ENCODE measurements around the gene ELMO1. TPM values are rescaled to one million over a fixed set of nuclear protein-coding genes. Genes with fewer than 3 reads are reported as not detected.

Gene ELMO1
- total and polyA plus RNA-seq, 10 of the 15 experiments (the other 5 are each of a cell fraction or from before 2014, with no cell fraction given): 22.6 to 85.9 (median 56.6) TPM

GRCh38 chr7:37110660-37111424 lies 337.8 kb downstream of the ELMO1 start:
- SMC1A ChIA-PET (ENCODE audit: uncharacterized antibody, unreplicated experiment): no interaction called here

More at GRCh38 chr7:37110660-37111424, 337.8 kb downstream of the ELMO1 start:
- no peak for FAIRE-seq
- no TSS peak for BruUV-seq (replicated peaks)
- intact Hi-C loops (cut with micrococcal nuclease; ENCODE audit: unreplicated experiment) (no loop called here), in situ Hi-C loops (cut with MboI) (no loop called here)
- POLR2A ChIA-PET: no interaction called here
- Histone ChIP-seq H4K20me1 (ENCODE audit: control insufficient read depth, insufficient read depth) (no peaks in the 10 kb centered on the region), H3K36me3 (ENCODE audit: control insufficient read depth in 2 of 2, insufficient read depth in 2 of 2, low read length in 1 of 2) (peaks cover 0 to 2% of the 10 kb centered on the region in 2 experiments; a peak in 2 of 4 replicates), H3K4me1 (ENCODE audit: control insufficient read depth, insufficient read depth, low read length) (peaks cover 5% of the 10 kb centered on the region), H3K27ac (ENCODE audit: control insufficient read depth, insufficient read depth) (no peak overlapping the region), H3K79me2 (ENCODE audit: control insufficient read depth, insufficient read depth, low read length) (no peaks in the 10 kb centered on the region), H3K27me3 (replicated peaks in 1 of 2; ENCODE audit: control insufficient read depth in 2 of 2, insufficient read depth in 2 of 2, low read length in 1 of 2) (no peaks in the 10 kb centered on the region), H3K9me3 (replicated peaks; ENCODE audit: control insufficient read depth, insufficient read depth, low read length) (no peaks in the 10 kb centered on the region), H3K4me3 (no peak overlapping the region), H3K4me2 (ENCODE audit: control insufficient read depth, insufficient read depth) (no peak overlapping the region), H3K9ac (ENCODE audit: control insufficient read depth, insufficient read depth, low read length) (no peak overlapping the region), H2AFZ (ENCODE audit: control insufficient read depth, low read depth, low read length) (no peak overlapping the region)
- WGBS (ENCODE audit: insufficient coverage, insufficient replicate concordance, low lambda C conversion rate, missing lambda C conversion rate): 95% methylated on average over 5 of the region's 5 CpGs
- ATAC-seq: no peak
- RAD21 ChIA-PET (ENCODE audit: unreplicated experiment): interaction anchor here (1.2 kb wide), 1 partner anchor 71 kb away, joined by 3 read pairs; no protein-coding TSS in a partner anchor
- CTCF ChIA-PET: interaction anchor here (1.6 kb wide), 1 partner anchor 149 kb away, joined by 4 read pairs; no protein-coding TSS in a partner anchor
- TF ChIP-seq STAT3 (IDR thresholded peaks at IDR 0.05; ENCODE audit: low read depth, low read length) (no peak), MTA2 (IDR thresholded peaks at IDR 0.05; ENCODE audit: low read depth) (no peak), IRF4 (IDR thresholded peaks at IDR 0.05; ENCODE audit: low read depth, low read length) (no peak), KLF5 (IDR thresholded peaks at IDR 0.05; ENCODE audit: partially characterized antibody) (no peak), SMAD1 (IDR thresholded peaks at IDR 0.05; ENCODE audit: low read depth, partially characterized antibody) (no peak), PAX5 (IDR thresholded peaks at IDR 0.05; ENCODE audit: borderline replicate concordance, low read depth, low read length) (no peak), ATF7 (IDR thresholded peaks at IDR 0.05; ENCODE audit: low read depth) (no peak), HCFC1 (IDR thresholded peaks at IDR 0.05; ENCODE audit: low read length) (no peak), BMI1 (IDR thresholded peaks at IDR 0.05; ENCODE audit: borderline replicate concordance) (no peak)
- TF ChIP-seq, protein P1, sequence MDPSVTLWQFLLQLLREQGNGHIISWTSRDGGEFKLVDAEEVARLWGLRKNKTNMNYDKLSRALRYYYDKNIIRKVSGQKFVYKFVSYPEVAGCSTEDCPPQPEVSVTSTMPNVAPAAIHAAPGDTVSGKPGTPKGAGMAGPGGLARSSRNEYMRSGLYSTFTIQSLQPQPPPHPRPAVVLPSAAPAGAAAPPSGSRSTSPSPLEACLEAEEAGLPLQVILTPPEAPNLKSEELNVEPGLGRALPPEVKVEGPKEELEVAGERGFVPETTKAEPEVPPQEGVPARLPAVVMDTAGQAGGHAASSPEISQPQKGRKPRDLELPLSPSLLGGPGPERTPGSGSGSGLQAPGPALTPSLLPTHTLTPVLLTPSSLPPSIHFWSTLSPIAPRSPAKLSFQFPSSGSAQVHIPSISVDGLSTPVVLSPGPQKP (IDR thresholded peaks at IDR 0.05; ENCODE audit: low read depth, low read length): no peak
- TF ChIP-seq, protein P2, sequence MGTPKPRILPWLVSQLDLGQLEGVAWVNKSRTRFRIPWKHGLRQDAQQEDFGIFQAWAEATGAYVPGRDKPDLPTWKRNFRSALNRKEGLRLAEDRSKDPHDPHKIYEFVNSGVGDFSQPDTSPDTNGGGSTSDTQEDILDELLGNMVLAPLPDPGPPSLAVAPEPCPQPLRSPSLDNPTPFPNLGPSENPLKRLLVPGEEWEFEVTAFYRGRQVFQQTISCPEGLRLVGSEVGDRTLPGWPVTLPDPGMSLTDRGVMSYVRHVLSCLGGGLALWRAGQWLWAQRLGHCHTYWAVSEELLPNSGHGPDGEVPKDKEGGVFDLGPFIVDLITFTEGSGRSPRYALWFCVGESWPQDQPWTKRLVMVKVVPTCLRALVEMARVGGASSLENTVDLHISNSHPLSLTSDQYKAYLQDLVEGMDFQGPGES (IDR thresholded peaks at IDR 0.05): no peak
- DNase-seq (ENCODE audit: low read depth, low spot score): no peak

All from GM12878 (cell line).